HCT116 (cell line): ENCODE measurements around the gene SLBP.

ENCODE experiments used
- CTCF ChIP-seq, 3 experiments: fragments of 200-600 bp in 1 of 3; sonication (generic) in 1 of 3; IDR thresholded peaks in 2 of 3; conservative IDR thresholded peaks in 1 of 3; 2 replicates each; pipeline ENCODE4 v1.5.1; 2012 to 2017; ENCODE audit warnings: low read depth in 2 of 3, low read length in 2 of 3, antibody characterized with exemption in 1 of 3, borderline replicate concordance in 1 of 3, control low read depth in 1 of 3, mild to moderate bottlenecking in 1 of 3, mixed read lengths in 1 of 3, mixed run types in 1 of 3, moderate library complexity in 1 of 3; ENCODE audit not compliant: insufficient read depth in 1 of 3
- EZH2 ChIP-seq: fragments of 200-600 bp; sonication (generic); IDR thresholded peaks from 2 replicates; pipeline ENCODE4 v1.6.1; 2017; ENCODE audit warnings: antibody characterized with exemption, mixed run types
- POLR2A ChIP-seq: IDR thresholded peaks from 2 replicates; pipeline ENCODE4 v1.7.0; 2011; ENCODE audit warnings: borderline replicate concordance; ENCODE audit not compliant: insufficient read depth, insufficient read length; ENCODE audit errors: extremely low read depth
- REST ChIP-seq: IDR thresholded peaks from 2 replicates; pipeline ENCODE4 v1.6.1; 2012; ENCODE audit warnings: low read depth
- SP1 ChIP-seq: IDR thresholded peaks from 2 replicates; pipeline ENCODE4 v1.6.1; 2012; ENCODE audit warnings: low read depth
- SRF ChIP-seq: IDR thresholded peaks from 2 replicates; pipeline ENCODE4 v1.6.1; 2012; ENCODE audit warnings: low read depth
- TF ChIP-seq, protein P1 (sequence below): IDR thresholded peaks from 2 replicates; pipeline ENCODE4 v1.6.1; 2012

GRCh38 chr4:1656132-1656531, 56.0 kb downstream of the SLBP start:
- TF ChIP-seq, protein P1, sequence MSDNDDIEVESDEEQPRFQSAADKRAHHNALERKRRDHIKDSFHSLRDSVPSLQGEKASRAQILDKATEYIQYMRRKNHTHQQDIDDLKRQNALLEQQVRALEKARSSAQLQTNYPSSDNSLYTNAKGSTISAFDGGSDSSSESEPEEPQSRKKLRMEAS: no peak
- TF ChIP-seq SRF (no peak), SP1 (no peak), CTCF (IDR thresholded peaks at IDR 0.05 in 2 of 3, conservative IDR thresholded peaks at IDR 0.05 in 1 of 3; ENCODE audit: borderline replicate concordance in 1 of 3, insufficient read depth in 1 of 3, low read depth in 2 of 3, low read length in 2 of 3) (no peak), POLR2A (no peak), EZH2 (no peak), REST (no peak)
